ENCODE results near the gene PLK3. TPM values are rescaled to one million over a fixed set of nuclear protein-coding genes. Genes with fewer than 3 reads are reported as not detected.
A peak's percentile ranks its signal among the peaks of the same experiment; 100 is the strongest.
"Not testable (repeated sequence)": the region's sequence is repeated elsewhere in the genome, so short reads cannot be mapped to it uniquely, and the experiment has no call there.

Gene PLK3
- total RNA-seq, 2 donors from 2014 or later = 389 to 523 TPM

- DNase-seq = no peak
- peaks cover 10% of the 10 kb centered on the region for H3K4me1 Mint-ChIP-seq
- no peak overlapping the region for H3K27ac Mint-ChIP-seq
- H3K9me3 ChIP-seq (ENCODE audit: control insufficient read depth, low read length, poor library complexity, severe bottlenecking) = no peaks in the 10 kb centered on the region
- ATAC-seq = no peak
- no peak overlapping the region for H3K4me3 Mint-ChIP-seq
- no peaks in the 10 kb centered on the region for H3K27me3 Mint-ChIP-seq
- H3K36me3 Mint-ChIP-seq (ENCODE audit: low read depth) = no peaks in the 10 kb centered on the region
Observed at GRCh38 chr1:44831516-44831915, 31.3 kb downstream of the PLK3 start.

GRCh38 chr1:44832056-44832705 lies 32.0 kb downstream of the PLK3 start:
- H3K9me3 ChIP-seq (ENCODE audit: control insufficient read depth, low read length, poor library complexity, severe bottlenecking) = no peaks in the 10 kb centered on the region
- ATAC-seq (no peak), DNase-seq (no peak)
- Mint-ChIP-seq H3K27me3 (no peaks in the 10 kb centered on the region), H3K4me1 (peaks cover 10% of the 10 kb centered on the region), H3K36me3 (ENCODE audit: low read depth) (no peaks in the 10 kb centered on the region), H3K27ac (no peak overlapping the region), H3K4me3 (no peak overlapping the region)

GRCh38 chr1:44834328-44834727 lies 34.2 kb downstream of the PLK3 start:
- H3K4me3 Mint-ChIP-seq = no peak overlapping the region
- ATAC-seq (no peak), DNase-seq (no peak)
- no peaks in the 10 kb centered on the region for H3K9me3 ChIP-seq (ENCODE audit: control insufficient read depth, low read length, poor library complexity, severe bottlenecking)
- H3K27me3 Mint-ChIP-seq = peaks cover 5% of the 10 kb centered on the region
- no peak overlapping the region for H3K27ac Mint-ChIP-seq
- peaks cover 10% of the 10 kb centered on the region for H3K4me1 Mint-ChIP-seq
- no peaks in the 10 kb centered on the region for H3K36me3 Mint-ChIP-seq (ENCODE audit: low read depth)

- Mint-ChIP-seq H3K27ac (peak overlapping the region; percentile 79), H3K4me3 (peak overlapping the region; percentile 25)
- peak; percentile 95 for ATAC-seq
Observed at GRCh38 chr1:44835738-44836675, 35.8 kb downstream of the PLK3 start.

GRCh38 chr1:44838294-44838693 lies 38.1 kb downstream of the PLK3 start:
- H3K36me3 Mint-ChIP-seq (ENCODE audit: low read depth); H3K9me3 ChIP-seq (ENCODE audit: control insufficient read depth, low read length, poor library complexity, severe bottlenecking); H3K27ac Mint-ChIP-seq; H3K4me3 Mint-ChIP-seq; ATAC-seq; DNase-seq: not testable (repeated sequence)
- Mint-ChIP-seq H3K27me3 (peaks cover 26% of the 10 kb centered on the region), H3K4me1 (peaks cover 12% of the 10 kb centered on the region)

More at GRCh38 chr1:44835738-44836675, 35.8 kb downstream of the PLK3 start:
- peaks cover 10% of the 10 kb centered on the region for H3K4me1 Mint-ChIP-seq
- H3K27me3 Mint-ChIP-seq = peaks cover 10% of the 10 kb centered on the region
- DNase-seq = peak; percentile 59 to 80 (median 62)
- no peaks in the 10 kb centered on the region for H3K36me3 Mint-ChIP-seq (ENCODE audit: low read depth)
- no peaks in the 10 kb centered on the region for H3K9me3 ChIP-seq (ENCODE audit: control insufficient read depth, low read length, poor library complexity, severe bottlenecking)

- Mint-ChIP-seq H3K27ac (no peak overlapping the region), H3K4me3 (no peak overlapping the region)
- ATAC-seq = no peak
Observed at GRCh38 chr1:44839576-44839975, 39.4 kb downstream of the PLK3 start.

GRCh38 chr1:44842486-44842861 lies 42.3 kb downstream of the PLK3 start:
- Mint-ChIP-seq H3K27ac (peak overlapping the region; percentile 69), H3K4me1 (peaks cover 4% of the 10 kb centered on the region), H3K36me3 (ENCODE audit: low read depth) (no peaks in the 10 kb centered on the region), H3K4me3 (no peak overlapping the region), H3K27me3 (peaks cover 26% of the 10 kb centered on the region)
- DNase-seq = no peak
- H3K9me3 ChIP-seq (ENCODE audit: control insufficient read depth, low read length, poor library complexity, severe bottlenecking) = no peaks in the 10 kb centered on the region
- ATAC-seq = peak; percentile 27

More at GRCh38 chr1:44839576-44839975, 39.4 kb downstream of the PLK3 start:
- no peaks in the 10 kb centered on the region for H3K9me3 ChIP-seq (ENCODE audit: control insufficient read depth, low read length, poor library complexity, severe bottlenecking)
- DNase-seq = no peak
- Mint-ChIP-seq H3K27me3 (peaks cover 26% of the 10 kb centered on the region), H3K4me1 (peaks cover 12% of the 10 kb centered on the region), H3K36me3 (ENCODE audit: low read depth) (no peaks in the 10 kb centered on the region)

GRCh38 chr1:44842862-44843655 lies 42.9 kb downstream of the PLK3 start, which contains the start of gene PTCH2:
Gene PTCH2, minus strand, starts transcription at chr1:44843253. Its CDS starts 321 bp downstream, at chr1:44842932.
- Mint-ChIP-seq H3K27ac (peak within 1 kb of the TSS; percentile 69), H3K4me3 (peak within 1 kb of the TSS; percentile 68), H3K27me3 (peaks cover 26% of the 10 kb centered on the region), H3K36me3 (ENCODE audit: low read depth) (no peaks in the 10 kb centered on the region), H3K4me1 (peaks cover 4% of the 10 kb centered on the region)
- no peak for DNase-seq
- ATAC-seq = peak; percentile 61
- H3K9me3 ChIP-seq (ENCODE audit: control insufficient read depth, low read length, poor library complexity, severe bottlenecking) = no peaks in the 10 kb centered on the region

- peaks cover 7% of the 10 kb centered on the region for H3K27me3 Mint-ChIP-seq
- no peak for ATAC-seq
- no peaks in the 10 kb centered on the region for H3K9me3 ChIP-seq (ENCODE audit: control insufficient read depth, low read length, poor library complexity, severe bottlenecking)
- peaks cover 5% of the 10 kb centered on the region for H3K4me1 Mint-ChIP-seq
- no peak overlapping the region for H3K4me3 Mint-ChIP-seq
- no peak for DNase-seq
- H3K36me3 Mint-ChIP-seq (ENCODE audit: low read depth) = peaks cover 2% of the 10 kb centered on the region
- H3K27ac Mint-ChIP-seq = no peak overlapping the region
Observed at GRCh38 chr1:44846985-44847384, 46.8 kb downstream of the PLK3 start.

- peaks cover 8% of the 10 kb centered on the region for H3K4me1 Mint-ChIP-seq
- peaks cover 6% of the 10 kb centered on the region for H3K36me3 Mint-ChIP-seq (ENCODE audit: low read depth)
- H3K27ac Mint-ChIP-seq = no peak overlapping the region
- H3K27me3 Mint-ChIP-seq = no peaks in the 10 kb centered on the region
- H3K9me3 ChIP-seq (ENCODE audit: control insufficient read depth, low read length, poor library complexity, severe bottlenecking) = no peaks in the 10 kb centered on the region
- ATAC-seq (no peak), DNase-seq (no peak)
- no peak overlapping the region for H3K4me3 Mint-ChIP-seq
Observed at GRCh38 chr1:44847845-44848244, 47.7 kb downstream of the PLK3 start.

- ATAC-seq (no peak), DNase-seq (no peak)
- no peak overlapping the region for H3K27ac Mint-ChIP-seq
- no peaks in the 10 kb centered on the region for H3K9me3 ChIP-seq (ENCODE audit: control insufficient read depth, low read length, poor library complexity, severe bottlenecking)
- H3K36me3 Mint-ChIP-seq (ENCODE audit: low read depth) = peaks cover 11% of the 10 kb centered on the region
- peaks cover 9% of the 10 kb centered on the region for H3K4me1 Mint-ChIP-seq
- no peaks in the 10 kb centered on the region for H3K27me3 Mint-ChIP-seq
- H3K4me3 Mint-ChIP-seq = no peak overlapping the region
Observed at GRCh38 chr1:44848456-44849181, 48.4 kb downstream of the PLK3 start.

GRCh38 chr1:44849575-44850132 lies 49.5 kb downstream of the PLK3 start:
- no peak for DNase-seq
- no peak overlapping the region for H3K4me3 Mint-ChIP-seq
- ATAC-seq = no peak
- peaks cover 11% of the 10 kb centered on the region for H3K36me3 Mint-ChIP-seq (ENCODE audit: low read depth)
- no peak overlapping the region for H3K27ac Mint-ChIP-seq
- H3K4me1 Mint-ChIP-seq = peaks cover 7% of the 10 kb centered on the region
- H3K9me3 ChIP-seq (ENCODE audit: control insufficient read depth, low read length, poor library complexity, severe bottlenecking) = no peaks in the 10 kb centered on the region
- no peaks in the 10 kb centered on the region for H3K27me3 Mint-ChIP-seq

Data from T-helper 17 cell (primary cell).